GM12892 (cell line): ENCODE data around the gene FTO.

Experiments
- POLR2A ChIP-seq: IDR thresholded peaks from 2 replicates; pipeline ENCODE4 v1.6.1; 2011; ENCODE audit warnings: low read depth, low read length, control low read depth
- POLR2AphosphoS5 ChIP-seq: IDR thresholded peaks from 2 replicates; pipeline ENCODE4 v1.6.1; 2011; ENCODE audit warnings: low read depth, low read length, control low read depth
- TAF1 ChIP-seq: IDR thresholded peaks from 2 replicates; pipeline ENCODE4 v1.6.1; 2011; ENCODE audit warnings: low read depth, mild to moderate bottlenecking, control low read depth, low read length, borderline replicate concordance

GRCh38 chr16:53773150-53773846, 69.3 kb downstream of the FTO start:
- no peak for TF ChIP-seq POLR2AphosphoS5
- no peak for TF ChIP-seq POLR2A
- no peak for TF ChIP-seq TAF1
